HEK293 (cell line): ENCODE data around the gene RDM1.

Experiments
- CTCF ChIA-PET: fragments of 350-600 bp; formaldehyde crosslinking; extraction: SDS; loops from one replicate; lab custom pipeline; 2021; ENCODE audit warnings: antibody characterized with exemption; lab: Yijun Ruan, JAX
- POLR2A ChIA-PET: fragments of 300-600 bp; formaldehyde crosslinking; extraction: SDS; loops from one replicate; lab custom pipeline; 2020; ENCODE audit warnings: antibody characterized with exemption, inconsistent platforms; lab: Yijun Ruan, JAX
- H3K27ac ChIP-seq: fragments of 200-500 bp; sonication (Bioruptor generic); 2 replicates; pipeline ENCODE4 v1.5.1; 2014; ENCODE audit warnings: low read depth, low read length, control low read depth, inconsistent platforms; ENCODE audit errors: extremely low read depth
- H3K36me3 ChIP-seq, 2 experiments: fragments of 200-500 bp in 1 of 2; sonication (Bioruptor generic) in 1 of 2; 1 replicate in 1 of 2; 2 replicates in 1 of 2; pipeline ENCODE4 v1.5.1; 2014 to 2017; ENCODE audit warnings: inconsistent platforms in 2 of 2, low read length in 2 of 2; ENCODE audit not compliant: control insufficient read depth in 2 of 2, insufficient read depth in 1 of 2
- H3K4me1 ChIP-seq: fragments of 200-500 bp; sonication (Bioruptor generic); 2 replicates; pipeline ENCODE4 v1.5.1; 2014; ENCODE audit warnings: mild to moderate bottlenecking, low read length, inconsistent platforms; ENCODE audit not compliant: control insufficient read depth, insufficient read depth
- H3K4me3 ChIP-seq: 2 replicates; pipeline ENCODE4 v1.5.1; 2011; ENCODE audit warnings: low read depth, mild to moderate bottlenecking, control low read depth, low read length, moderate library complexity
- H3K9me3 ChIP-seq: fragments of 200-500 bp; sonication (Bioruptor generic); 2 replicates; pipeline ENCODE4 v1.5.1; 2014; ENCODE audit warnings: low read depth, low read length, inconsistent platforms; ENCODE audit not compliant: control insufficient read depth, insufficient read depth
- BCL11A ChIP-seq: fragments of 450-650 bp; formaldehyde crosslinking; IDR thresholded peaks from 2 replicates; pipeline ENCODE4 v1.5.1; 2016; ENCODE audit warnings: low read depth, missing biosample characterization, missing genetic modification characterization
- KLF8 ChIP-seq: fragments of 450-650 bp; formaldehyde crosslinking; IDR thresholded peaks from 2 replicates; pipeline ENCODE4 v1.5.1; 2016; ENCODE audit warnings: missing biosample characterization, missing genetic modification characterization
- MYNN ChIP-seq: fragments of 450-650 bp; formaldehyde crosslinking; IDR thresholded peaks from 2 replicates; pipeline ENCODE4 v1.5.1; 2016; ENCODE audit warnings: missing biosample characterization, missing genetic modification characterization, borderline replicate concordance
- PRDM6 ChIP-seq: fragments of 450-650 bp; formaldehyde crosslinking; IDR thresholded peaks from 2 replicates; pipeline ENCODE4 v1.5.1; 2017; ENCODE audit warnings: missing biosample characterization, missing genetic modification characterization
- SCRT1 ChIP-seq: fragments of 450-650 bp; formaldehyde crosslinking; IDR thresholded peaks from 2 replicates; pipeline ENCODE4 v1.5.1; 2016; ENCODE audit warnings: missing biosample characterization, missing genetic modification characterization, borderline replicate concordance
- ZBTB8A ChIP-seq: fragments of 450-650 bp; formaldehyde crosslinking; IDR thresholded peaks from 2 replicates; pipeline ENCODE4 v1.5.1; 2016; ENCODE audit warnings: missing biosample characterization, missing genetic modification characterization
- ZFP37 ChIP-seq: fragments of 450-650 bp; formaldehyde crosslinking; IDR thresholded peaks from 2 replicates; pipeline ENCODE4 v1.5.1; 2016; ENCODE audit warnings: missing biosample characterization, missing genetic modification characterization
- ZNF140 ChIP-seq: fragments of 450-650 bp; formaldehyde crosslinking; IDR thresholded peaks from 2 replicates; pipeline ENCODE4 v1.5.1; 2016; ENCODE audit warnings: missing biosample characterization, missing genetic modification characterization
- ZNF221 ChIP-seq: fragments of 450-650 bp; formaldehyde crosslinking; IDR thresholded peaks from 2 replicates; pipeline ENCODE4 v1.5.1; 2017; ENCODE audit warnings: missing biosample characterization, missing genetic modification characterization, borderline replicate concordance
- ZNF398 ChIP-seq: fragments of 450-650 bp; formaldehyde crosslinking; IDR thresholded peaks from 2 replicates; pipeline ENCODE4 v1.5.1; 2017; ENCODE audit warnings: missing biosample characterization, missing genetic modification characterization
- ZNF600 ChIP-seq: fragments of 450-650 bp; formaldehyde crosslinking; IDR thresholded peaks from 2 replicates; pipeline ENCODE4 v1.5.1; 2016; ENCODE audit warnings: missing biosample characterization, missing genetic modification characterization
- ZNF624 ChIP-seq: fragments of 450-650 bp; formaldehyde crosslinking; IDR thresholded peaks from 2 replicates; pipeline ENCODE4 v1.5.1; 2017; ENCODE audit warnings: missing biosample characterization, missing genetic modification characterization
- ZNF654 ChIP-seq: fragments of 450-650 bp; formaldehyde crosslinking; IDR thresholded peaks from 2 replicates; pipeline ENCODE4 v1.5.1; 2016; ENCODE audit warnings: low read depth, missing biosample characterization, missing genetic modification characterization
- ZNF670 ChIP-seq: fragments of 450-650 bp; formaldehyde crosslinking; IDR thresholded peaks from 2 replicates; pipeline ENCODE4 v1.5.1; 2016; ENCODE audit warnings: missing biosample characterization, missing genetic modification characterization, low read depth
- TF ChIP-seq, protein P1 (sequence below): fragments of 450-650 bp; formaldehyde crosslinking; IDR thresholded peaks from 2 replicates; pipeline ENCODE4 v1.5.1; 2016; ENCODE audit warnings: missing biosample characterization, missing genetic modification characterization

The RDM1 gene

DNA sequence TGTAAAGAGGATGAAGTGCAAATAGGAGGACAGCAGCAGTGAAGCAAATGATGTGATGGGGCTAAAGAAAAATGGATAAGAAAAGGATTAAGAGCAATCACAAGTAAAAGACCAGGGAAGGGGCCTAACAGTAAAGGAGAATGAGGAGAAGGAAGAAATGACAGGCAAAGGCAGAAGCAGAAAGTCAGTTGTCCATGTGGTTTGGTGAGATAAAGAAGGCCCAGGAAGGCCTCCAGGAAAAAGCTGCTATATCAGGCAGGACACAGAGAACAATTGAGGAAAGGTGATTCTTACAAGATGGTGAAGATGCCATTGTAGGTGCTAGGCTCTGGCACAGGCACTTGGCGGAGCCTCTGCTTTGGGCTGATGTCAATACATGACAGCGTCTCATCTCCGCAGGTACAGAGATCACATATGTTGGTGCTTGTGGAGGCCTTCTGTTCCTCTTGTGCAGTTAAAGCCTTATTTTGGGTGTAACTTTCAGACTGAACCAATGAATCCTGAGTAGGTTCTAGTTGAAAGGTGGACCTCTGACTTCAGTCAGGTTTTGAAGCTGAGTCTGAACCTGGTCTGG is 18.1 kb downstream of the RDM1 start:
- no peak for TF ChIP-seq MYNN (tag by site-specific recombination)
- TF ChIP-seq, protein P1, sequence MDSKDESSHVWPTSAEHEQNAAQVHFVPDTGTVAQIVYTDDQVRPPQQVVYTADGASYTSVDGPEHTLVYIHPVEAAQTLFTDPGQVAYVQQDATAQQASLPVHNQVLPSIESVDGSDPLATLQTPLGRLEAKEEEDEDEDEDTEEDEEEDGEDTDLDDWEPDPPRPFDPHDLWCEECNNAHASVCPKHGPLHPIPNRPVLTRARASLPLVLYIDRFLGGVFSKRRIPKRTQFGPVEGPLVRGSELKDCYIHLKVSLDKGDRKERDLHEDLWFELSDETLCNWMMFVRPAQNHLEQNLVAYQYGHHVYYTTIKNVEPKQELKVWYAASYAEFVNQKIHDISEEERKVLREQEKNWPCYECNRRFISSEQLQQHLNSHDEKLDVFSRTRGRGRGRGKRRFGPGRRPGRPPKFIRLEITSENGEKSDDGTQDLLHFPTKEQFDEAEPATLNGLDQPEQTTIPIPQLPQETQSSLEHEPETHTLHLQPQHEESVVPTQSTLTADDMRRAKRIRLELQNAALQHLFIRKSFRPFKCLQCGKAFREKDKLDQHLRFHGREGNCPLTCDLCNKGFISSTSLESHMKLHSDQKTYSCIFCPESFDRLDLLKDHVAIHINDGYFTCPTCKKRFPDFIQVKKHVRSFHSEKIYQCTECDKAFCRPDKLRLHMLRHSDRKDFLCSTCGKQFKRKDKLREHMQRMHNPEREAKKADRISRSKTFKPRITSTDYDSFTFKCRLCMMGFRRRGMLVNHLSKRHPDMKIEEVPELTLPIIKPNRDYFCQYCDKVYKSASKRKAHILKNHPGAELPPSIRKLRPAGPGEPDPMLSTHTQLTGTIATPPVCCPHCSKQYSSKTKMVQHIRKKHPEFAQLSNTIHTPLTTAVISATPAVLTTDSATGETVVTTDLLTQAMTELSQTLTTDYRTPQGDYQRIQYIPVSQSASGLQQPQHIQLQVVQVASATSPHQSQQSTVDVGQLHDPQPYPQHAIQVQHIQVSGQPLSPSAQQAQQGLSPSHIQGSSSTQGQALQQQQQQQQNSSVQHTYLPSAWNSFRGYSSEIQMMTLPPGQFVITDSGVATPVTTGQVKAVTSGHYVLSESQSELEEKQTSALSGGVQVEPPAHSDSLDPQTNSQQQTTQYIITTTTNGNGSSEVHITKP, result no peak
- ChIA-PET POLR2A (no interaction called here), CTCF (no interaction called here)
- no peaks in the 10 kb centered on the region for H3K4me1 ChIP-seq
- H3K9me3 ChIP-seq, result no peaks in the 10 kb centered on the region
- no peak overlapping the region for H3K4me3 ChIP-seq
- peaks cover 0 to 7% of the 10 kb centered on the region in 2 experiments; a peak in 1 of 3 replicates for H3K36me3 ChIP-seq
- no peak overlapping the region for H3K27ac ChIP-seq

DNA sequence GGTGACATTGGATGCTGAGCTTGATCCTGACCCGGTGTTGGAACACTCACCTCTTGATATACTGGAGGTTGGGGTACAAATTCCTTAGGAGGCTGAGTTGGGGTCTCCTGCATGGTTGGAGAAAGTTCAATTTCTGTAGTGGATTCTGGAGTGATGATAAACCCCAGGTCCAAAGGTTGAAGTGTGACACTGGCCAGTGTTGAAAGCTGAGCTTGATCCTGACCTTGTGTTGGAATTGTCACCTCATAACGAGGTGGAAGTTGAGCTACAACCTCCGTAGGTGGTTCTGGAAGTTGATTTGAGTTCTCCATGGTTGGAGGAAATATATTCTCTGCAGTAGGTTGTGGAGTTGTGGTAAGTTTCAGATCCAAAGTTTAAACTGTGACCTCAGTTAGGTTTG is 21.2 kb downstream of the RDM1 start:
- H3K27ac ChIP-seq, result no peak overlapping the region
- no peaks in the 10 kb centered on the region for H3K36me3 ChIP-seq
- TF ChIP-seq ZFP37 (tag by site-specific recombination) (no peak), PRDM6 (tag by site-specific recombination) (no peak), ZNF398 (tag by site-specific recombination) (no peak), ZBTB8A (tag by site-specific recombination) (no peak), SCRT1 (tag by site-specific recombination) (no peak), ZNF140 (no peak), ZNF624 (tag by site-specific recombination) (no peak), BCL11A (tag by site-specific recombination) (no peak), ZNF600 (peak; percentile 38; the same call in 1 of the 2 replicates)
- POLR2A ChIA-PET, result interaction anchor here (1.1 kb wide), 1 partner anchor 23 kb away, joined by 3 read pairs; no protein-coding TSS in a partner anchor
- H3K4me1 ChIP-seq, result no peaks in the 10 kb centered on the region
- no peaks in the 10 kb centered on the region for H3K9me3 ChIP-seq
- no peak overlapping the region for H3K4me3 ChIP-seq
- CTCF ChIA-PET, result interaction anchor here (1.7 kb wide), 1 partner anchor 240 kb away, joined by 4 read pairs; no protein-coding TSS in a partner anchor

DNA sequence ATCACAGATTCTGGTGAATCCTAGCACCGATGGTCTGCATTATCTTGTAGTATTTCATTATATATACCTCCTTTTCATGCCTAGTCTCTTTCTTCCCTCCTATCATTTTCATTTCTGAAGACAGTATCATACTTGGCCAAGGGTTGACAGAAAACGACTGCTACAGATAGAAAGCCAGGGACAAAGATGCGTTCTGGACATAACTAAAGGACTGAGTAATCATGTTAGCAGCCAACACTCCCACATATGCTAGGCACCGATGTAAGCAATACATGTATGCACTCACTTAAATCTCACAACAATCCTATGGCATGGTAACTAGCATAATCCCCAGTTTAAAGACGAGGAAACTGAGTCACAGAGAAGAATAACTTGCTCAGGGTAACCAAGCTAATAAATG is 22.9 kb downstream of the RDM1 start:
- CTCF ChIA-PET, result interaction anchor here (1.5 kb wide), 1 partner anchor 61 kb away, joined by 3 read pairs; no protein-coding TSS in a partner anchor
- TF ChIP-seq ZNF654 (tag by site-specific recombination) (no peak), KLF8 (tag by site-specific recombination) (no peak), ZNF670 (tag by site-specific recombination) (no peak), ZNF221 (no peak)

More for the DNA sequence above, 22.9 kb downstream of the RDM1 start:
- H3K4me3 ChIP-seq, result no peak overlapping the region
- POLR2A ChIA-PET, result no interaction called here
- H3K36me3 ChIP-seq, result no peaks in the 10 kb centered on the region
- no peaks in the 10 kb centered on the region for H3K9me3 ChIP-seq
- no peaks in the 10 kb centered on the region for H3K4me1 ChIP-seq
- H3K27ac ChIP-seq, result no peak overlapping the region
